ENCODE measurements around the gene GUK1. TPM values are rescaled to one million over a fixed set of nuclear protein-coding genes. Genes with fewer than 3 reads are reported as not detected.
"Not testable (repeated sequence)": the region's sequence is repeated elsewhere in the genome, so short reads cannot be mapped to it uniquely, and the experiment has no call there.

The GUK1 gene
- total RNA-seq, 1 donor = 367 TPM

DNA sequence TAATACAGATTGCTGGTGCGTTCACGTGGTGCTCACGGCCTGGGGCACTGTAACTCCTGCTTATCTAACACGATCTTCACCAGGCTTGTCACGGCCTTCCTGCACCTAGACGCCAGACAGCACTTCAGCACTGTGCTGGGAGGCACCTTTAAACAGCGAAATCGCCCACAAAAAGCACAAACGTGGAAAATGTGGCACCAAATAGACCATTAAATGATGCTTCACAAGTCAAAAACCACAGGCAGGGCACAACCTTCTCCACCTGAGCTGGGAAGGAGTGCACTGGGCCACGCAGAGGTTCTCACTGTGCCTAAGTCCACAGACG is 45.5 kb downstream of the GUK1 start:
- H3K4me3 ChIP-seq (ENCODE audit: low read depth, low read length) = no peak overlapping the region
- DNase-seq (ENCODE audit: low read depth) = no peak
- TF ChIP-seq CTCF (IDR thresholded peaks at IDR 0.05; ENCODE audit: insufficient read depth, low read depth, low read length) = no peak

- not testable (repeated sequence) for H3K4me3 ChIP-seq (ENCODE audit: low read depth, low read length); DNase-seq (ENCODE audit: low read depth)
Measured at GRCh38 chr1:228188249-228188648, 48.2 kb downstream of the GUK1 start.

DNA sequence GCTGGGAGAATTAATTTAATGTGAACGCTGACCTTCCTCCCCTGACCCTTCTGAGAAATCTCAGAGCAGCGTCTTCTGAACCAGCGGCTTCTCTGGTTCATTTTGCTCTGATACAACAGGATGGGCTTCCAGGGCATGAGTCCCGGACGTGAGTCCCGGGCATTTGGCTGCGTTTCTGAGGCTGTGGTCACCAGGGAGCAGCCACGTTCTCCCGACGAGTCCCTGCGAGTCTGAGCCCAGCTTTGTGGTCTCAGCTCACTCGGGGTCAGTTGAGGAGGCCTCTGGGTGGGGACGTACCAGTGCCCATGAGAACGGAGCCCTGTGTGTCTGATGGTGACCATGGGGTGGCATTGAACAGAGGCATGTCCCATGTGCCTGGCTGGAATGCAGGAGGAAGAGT is 50.1 kb downstream of the GUK1 start:
- no peak for TF ChIP-seq CTCF (IDR thresholded peaks at IDR 0.05; ENCODE audit: insufficient read depth, low read depth, low read length)
- H3K4me3 ChIP-seq (ENCODE audit: low read depth, low read length) = no peak overlapping the region
- no peak for DNase-seq (ENCODE audit: low read depth)

DNA sequence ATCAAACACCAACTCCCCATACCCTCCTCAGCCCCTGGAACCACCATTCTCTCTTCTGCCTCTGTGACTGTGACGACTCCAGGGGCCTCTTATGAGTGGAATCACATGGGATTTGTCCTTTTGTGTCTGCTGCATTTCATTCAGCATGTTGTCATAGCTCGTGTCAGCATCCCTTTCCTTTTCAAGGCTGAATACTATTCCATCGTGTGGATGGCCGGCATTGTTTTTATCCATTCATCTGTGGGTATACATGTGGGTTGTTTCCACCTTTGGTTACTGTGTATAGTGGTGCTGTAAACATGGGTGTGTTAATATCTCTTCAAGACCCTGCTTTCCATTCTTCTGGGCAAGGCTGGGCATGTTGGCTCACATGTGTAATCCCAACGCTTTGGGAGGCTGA is 50.7 kb downstream of the GUK1 start:
- DNase-seq (ENCODE audit: low read depth) = no peak
- no peak overlapping the region for H3K4me3 ChIP-seq (ENCODE audit: low read depth, low read length)
- TF ChIP-seq CTCF (IDR thresholded peaks at IDR 0.05; ENCODE audit: insufficient read depth, low read depth, low read length) = no peak

GRCh38 chr1:228194436-228194835 is 54.4 kb downstream of the GUK1 start:
- H3K4me3 ChIP-seq (ENCODE audit: low read depth, low read length) = no peak overlapping the region
- no peak for DNase-seq (ENCODE audit: low read depth)
- TF ChIP-seq CTCF (IDR thresholded peaks at IDR 0.05; ENCODE audit: insufficient read depth, low read depth, low read length) = no peak

- DNase-seq (ENCODE audit: low read depth) = no peak
- no peak for TF ChIP-seq CTCF (IDR thresholded peaks at IDR 0.05; ENCODE audit: insufficient read depth, low read depth, low read length)
- no peak overlapping the region for H3K4me3 ChIP-seq (ENCODE audit: low read depth, low read length)
Measured at GRCh38 chr1:228194921-228195812, 55.1 kb downstream of the GUK1 start.

GRCh38 chr1:228197555-228198147 is 57.6 kb downstream of the GUK1 start:
- no peak overlapping the region for H3K4me3 ChIP-seq (ENCODE audit: low read depth, low read length)
- DNase-seq (ENCODE audit: low read depth) = no peak
- TF ChIP-seq CTCF (IDR thresholded peaks at IDR 0.05; ENCODE audit: insufficient read depth, low read depth, low read length) = no peak

Small RNAs within 50 kb of the gene (small RNA-seq; reads per million reads assigned to genes)
- not detected for gene AL359510.1

Other genes starting within 250 kb of the GUK1 start
- under 0.01 and 0.32 TPM in 2 replicates for gene WNT9A, start 192.3 kb upstream of the GUK1 start, total RNA-seq
- gene WNT3A, start 133.3 kb upstream of the GUK1 start, total RNA-seq = not detected in 2 replicates
- 262 and 339 TPM in 2 replicates for gene ARF1, start 57.6 kb upstream of the GUK1 start, total RNA-seq
- 5.6 and 5.8 TPM in 2 replicates for gene C1orf35, start 37.0 kb upstream of the GUK1 start, total RNA-seq
- 39.3 and 48.0 TPM in 2 replicates for gene MRPL55, start 31.0 kb upstream of the GUK1 start, total RNA-seq
- gene GJC2, start 9.7 kb downstream of the GUK1 start, total RNA-seq = 2.6 and 3.9 TPM in 2 replicates
- 3.5 and 4.3 TPM in 2 replicates for gene IBA57, start 25.5 kb downstream of the GUK1 start, total RNA-seq
- 13.0 and 14.5 TPM in 2 replicates for gene OBSCN, start 67.8 kb downstream of the GUK1 start, total RNA-seq